Dendritic cell treated with granulocyte-macrophage colony-stimulating factor and Interleukin-4, amounts not matched to agents 40 ng/mL and 50 ng/mL, for 4 days (primary cell): Measurements from ENCODE around the gene ORAI1.
A peak's percentile ranks its signal among the peaks of the same experiment; 100 is the strongest.
"Not testable (repeated sequence)": the region's sequence is repeated elsewhere in the genome, so short reads cannot be mapped to it uniquely, and the experiment has no call there.

ENCODE experiments used
- H3K27ac Mint-ChIP-seq: one replicate; pipeline ENCODE4 v1.8.0; 2022; ENCODE audit warnings: mild to moderate bottlenecking, mixed read lengths
- H3K27me3 Mint-ChIP-seq: one replicate; pipeline ENCODE4 v1.8.0; 2022; ENCODE audit warnings: mild to moderate bottlenecking, mixed read lengths
- H3K36me3 Mint-ChIP-seq: one replicate; pipeline ENCODE4 v1.8.0; 2022; ENCODE audit warnings: low read depth, mixed read lengths
- H3K4me1 Mint-ChIP-seq: one replicate; pipeline ENCODE4 v1.8.0; 2022; ENCODE audit warnings: low read depth, mixed read lengths
- H3K4me3 Mint-ChIP-seq: one replicate; pipeline ENCODE4 v1.8.0; 2022; ENCODE audit warnings: mild to moderate bottlenecking, moderate library complexity, mixed read lengths
- H3K9me3 Mint-ChIP-seq: one replicate; pipeline ENCODE4 v1.8.0; 2022; ENCODE audit warnings: mixed read lengths
- intact Hi-C: fragments of 100-400 bp; cut with micrococcal nuclease; formaldehyde crosslinking; loops from one replicate; pipeline ENCODE4 v1.15.0; 2022

Gene ORAI1

DNA sequence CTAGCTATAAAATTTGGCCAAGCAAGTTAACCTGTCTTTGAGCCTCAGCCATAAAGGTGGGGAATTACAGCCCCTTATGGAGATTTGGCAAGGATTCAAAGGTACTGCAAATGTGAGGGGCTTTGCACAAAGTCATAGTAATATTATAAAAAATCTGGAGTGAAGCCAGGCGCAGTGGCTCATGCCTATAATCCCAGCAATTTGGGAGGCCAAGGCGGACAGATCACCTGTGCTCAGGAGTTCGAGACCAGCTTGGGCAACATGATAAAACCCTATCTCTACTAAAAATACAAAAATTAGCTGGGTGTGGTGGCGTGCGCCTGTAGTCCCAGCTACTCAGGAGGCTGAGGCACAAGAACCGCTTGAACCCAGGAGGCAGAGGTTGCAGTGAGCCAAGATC lies 41.4 kb upstream of the ORAI1 start:
- intact Hi-C loops = loop anchor here (5.0 kb wide), 1 partner anchor 42 kb away; the partner anchor contains the start of gene ORAI1
- not testable (repeated sequence) for H3K36me3 Mint-ChIP-seq, H3K27ac Mint-ChIP-seq, H3K27me3 Mint-ChIP-seq, H3K4me3 Mint-ChIP-seq, H3K9me3 Mint-ChIP-seq
- H3K4me1 Mint-ChIP-seq = peaks cover 26% of the 10 kb centered on the region

DNA sequence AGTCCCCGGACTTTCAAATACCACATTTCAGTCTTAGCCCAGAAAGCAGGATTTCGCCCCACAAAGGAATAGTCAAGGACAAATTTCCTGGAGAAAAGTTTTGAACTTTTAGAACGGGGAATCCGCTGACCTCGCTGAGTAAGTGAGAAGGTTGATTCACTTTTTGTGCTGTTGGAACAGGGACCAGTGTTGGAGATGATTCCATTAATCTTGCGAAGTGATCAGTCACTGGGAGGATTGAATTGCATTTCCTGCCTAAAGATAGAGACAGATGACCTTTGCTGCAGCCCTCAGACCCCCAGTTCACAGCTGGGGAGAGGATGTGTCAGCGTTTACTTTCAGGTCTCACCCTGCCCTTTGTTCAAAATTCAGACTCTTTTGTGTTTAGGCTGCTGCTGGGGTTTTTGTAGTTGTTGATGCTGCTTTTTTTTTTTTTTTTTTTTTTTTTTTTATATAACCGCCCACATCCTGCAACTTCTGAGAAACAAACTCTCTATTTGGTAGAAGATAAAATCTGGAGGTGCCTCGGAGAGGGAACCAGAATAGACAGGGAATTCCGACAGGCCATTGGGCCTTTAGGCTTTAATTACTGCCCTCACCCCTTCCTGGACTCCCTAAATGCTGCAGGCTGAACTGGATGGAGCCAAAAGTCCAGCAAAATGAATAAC lies 35.7 kb upstream of the ORAI1 start:
- no peaks in the 10 kb centered on the region for H3K9me3 Mint-ChIP-seq
- H3K4me3 Mint-ChIP-seq = peak overlapping the region; percentile 80
- H3K27me3 Mint-ChIP-seq = peaks cover 8% of the 10 kb centered on the region
- peaks cover 26% of the 10 kb centered on the region for H3K4me1 Mint-ChIP-seq
- H3K27ac Mint-ChIP-seq = peak overlapping the region; percentile 88
- intact Hi-C loops = loop anchor here (1.0 to 5.0 kb wide), 2 partner anchors 13 to 33 kb away; no protein-coding TSS in a partner anchor
- peaks cover 9% of the 10 kb centered on the region for H3K36me3 Mint-ChIP-seq

DNA sequence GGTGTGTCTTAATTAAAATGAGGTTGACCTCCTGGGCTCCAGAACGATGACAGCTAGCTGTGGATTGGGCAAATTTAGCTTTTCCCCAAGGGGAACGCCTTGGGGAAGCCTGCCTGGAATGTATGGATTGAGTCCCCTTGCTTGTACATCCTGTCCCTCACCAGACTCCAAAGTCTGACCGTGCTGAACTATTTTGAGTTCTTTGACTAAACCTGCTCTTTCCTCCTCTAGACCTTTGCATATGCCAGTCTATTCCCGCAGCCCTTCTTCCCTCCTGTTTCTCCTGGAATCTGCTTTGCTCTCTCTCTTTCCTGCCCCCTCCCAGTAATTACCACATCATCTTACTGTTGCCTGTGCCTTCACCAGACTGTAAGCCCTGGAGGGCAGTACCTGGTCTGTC lies 34.0 kb upstream of the ORAI1 start:
- intact Hi-C loops = loop anchor here (5.0 kb wide), 1 partner anchor 35 kb away; no protein-coding TSS in a partner anchor
- H3K9me3 Mint-ChIP-seq = no peaks in the 10 kb centered on the region
- H3K27me3 Mint-ChIP-seq = peaks cover 8% of the 10 kb centered on the region
- no peak overlapping the region for H3K4me3 Mint-ChIP-seq
- peak overlapping the region; percentile 21 for H3K27ac Mint-ChIP-seq
- H3K4me1 Mint-ChIP-seq = peaks cover 26% of the 10 kb centered on the region
- peaks cover 9% of the 10 kb centered on the region for H3K36me3 Mint-ChIP-seq

DNA sequence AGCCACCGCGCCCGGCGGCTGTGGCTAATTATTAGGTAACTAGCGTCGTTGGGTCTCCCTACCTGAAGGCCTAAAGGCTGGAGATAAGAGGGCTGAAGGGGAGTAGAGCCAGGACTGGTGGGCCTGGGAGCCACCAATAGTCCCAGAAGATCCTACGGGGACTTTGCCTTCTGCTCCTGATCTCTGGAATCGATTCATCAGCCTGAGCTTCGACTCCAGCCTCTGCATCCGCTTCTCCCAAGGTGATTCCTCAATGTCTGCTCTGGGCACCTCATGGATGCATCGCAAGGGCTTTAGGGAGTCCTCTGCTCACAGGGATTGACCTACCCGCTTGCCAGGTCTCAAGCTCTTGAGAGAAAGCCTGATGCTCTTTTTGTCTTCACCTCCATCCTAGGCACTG lies 30.8 kb upstream of the ORAI1 start:
- Mint-ChIP-seq H3K27ac (no peak overlapping the region), H3K36me3 (peaks cover 9% of the 10 kb centered on the region), H3K4me3 (no peak overlapping the region), H3K9me3 (no peaks in the 10 kb centered on the region), H3K27me3 (peaks cover 12% of the 10 kb centered on the region), H3K4me1 (peaks cover 24% of the 10 kb centered on the region)
- intact Hi-C loops = no loop called here

DNA sequence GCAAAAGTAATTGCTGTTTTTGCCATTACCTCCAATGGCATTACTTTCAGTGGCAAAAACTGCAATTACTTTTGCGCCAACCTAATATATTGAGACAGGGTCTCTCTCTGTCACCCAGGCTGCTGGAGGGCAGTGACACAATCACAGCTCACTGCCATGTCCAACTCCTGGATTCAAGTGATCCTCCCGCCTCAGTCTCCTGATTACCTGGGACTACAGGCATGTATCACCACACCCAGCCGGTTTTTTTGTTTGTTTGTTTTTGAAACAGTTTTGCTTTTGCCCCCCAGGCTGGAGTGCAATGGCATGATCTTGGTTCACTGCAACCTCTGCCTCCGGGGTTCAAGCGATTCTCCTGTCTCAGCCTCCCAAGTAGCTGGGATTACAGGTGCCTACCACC lies 29.8 kb upstream of the ORAI1 start:
- intact Hi-C loops = no loop called here
- H3K9me3 Mint-ChIP-seq = no peaks in the 10 kb centered on the region
- H3K27ac Mint-ChIP-seq = no peak overlapping the region
- H3K36me3 Mint-ChIP-seq = peaks cover 9% of the 10 kb centered on the region
- H3K27me3 Mint-ChIP-seq = peaks cover 12% of the 10 kb centered on the region
- no peak overlapping the region for H3K4me3 Mint-ChIP-seq
- peaks cover 14% of the 10 kb centered on the region for H3K4me1 Mint-ChIP-seq

DNA sequence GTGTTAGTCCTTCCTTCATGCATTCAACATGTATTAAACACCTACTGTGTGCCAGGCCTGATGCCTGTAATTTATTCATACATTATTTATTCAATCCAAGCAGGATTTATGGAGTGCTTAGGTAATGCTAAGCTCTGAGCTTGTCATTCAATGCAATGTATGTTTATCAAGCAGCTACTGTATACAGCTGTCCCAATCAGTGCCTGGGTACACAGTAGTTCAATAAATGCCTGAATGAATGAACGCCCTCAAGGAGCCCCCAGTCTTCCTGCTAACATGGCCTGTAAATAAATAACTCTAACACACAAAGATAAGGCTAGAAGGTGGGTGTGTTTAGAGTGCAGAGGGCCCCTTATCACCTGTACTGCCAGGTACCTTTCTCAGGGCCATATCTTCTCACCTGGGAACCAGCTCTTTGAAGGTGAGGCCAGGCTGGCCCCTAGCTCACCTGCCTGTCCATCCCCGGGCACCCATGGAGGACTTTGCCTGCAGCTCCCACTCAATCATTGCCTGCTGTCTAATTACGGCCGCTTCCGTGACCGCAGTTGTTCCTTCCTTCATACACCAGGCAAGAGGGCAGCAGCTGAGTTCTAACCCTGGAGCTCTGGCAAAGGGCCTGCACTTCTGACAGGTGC lies 25.5 kb upstream of the ORAI1 start:
- no peaks in the 10 kb centered on the region for H3K9me3 Mint-ChIP-seq
- H3K4me3 Mint-ChIP-seq = no peak overlapping the region
- peaks cover 4% of the 10 kb centered on the region for H3K27me3 Mint-ChIP-seq
- H3K4me1 Mint-ChIP-seq = peaks cover 5% of the 10 kb centered on the region
- H3K36me3 Mint-ChIP-seq = no peaks in the 10 kb centered on the region
- intact Hi-C loops = no loop called here
- no peak overlapping the region for H3K27ac Mint-ChIP-seq

DNA sequence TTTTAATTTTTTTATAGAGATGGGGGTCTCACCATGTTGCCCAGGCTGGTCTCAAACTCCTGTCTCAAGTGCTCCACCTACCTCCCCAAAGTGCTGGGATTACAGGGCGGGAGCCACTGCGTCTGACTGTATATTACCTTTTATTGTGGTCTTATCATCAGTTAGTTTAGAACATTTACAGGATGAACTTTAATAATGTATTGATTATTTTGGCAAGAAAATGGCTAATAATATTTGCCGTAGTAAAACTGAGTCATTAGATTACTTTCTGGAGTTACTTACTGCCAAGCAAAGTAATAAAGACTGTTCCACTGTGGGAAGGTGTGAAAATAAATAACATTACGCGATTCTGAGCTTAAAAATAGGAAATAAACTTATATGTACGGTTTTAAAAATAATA lies 23.6 kb upstream of the ORAI1 start:
- H3K27ac Mint-ChIP-seq = no peak overlapping the region
- H3K36me3 Mint-ChIP-seq = no peaks in the 10 kb centered on the region
- intact Hi-C loops = no loop called here
- no peak overlapping the region for H3K4me3 Mint-ChIP-seq
- H3K4me1 Mint-ChIP-seq = peaks cover 5% of the 10 kb centered on the region
- H3K27me3 Mint-ChIP-seq = peaks cover 4% of the 10 kb centered on the region
- H3K9me3 Mint-ChIP-seq = no peaks in the 10 kb centered on the region

DNA sequence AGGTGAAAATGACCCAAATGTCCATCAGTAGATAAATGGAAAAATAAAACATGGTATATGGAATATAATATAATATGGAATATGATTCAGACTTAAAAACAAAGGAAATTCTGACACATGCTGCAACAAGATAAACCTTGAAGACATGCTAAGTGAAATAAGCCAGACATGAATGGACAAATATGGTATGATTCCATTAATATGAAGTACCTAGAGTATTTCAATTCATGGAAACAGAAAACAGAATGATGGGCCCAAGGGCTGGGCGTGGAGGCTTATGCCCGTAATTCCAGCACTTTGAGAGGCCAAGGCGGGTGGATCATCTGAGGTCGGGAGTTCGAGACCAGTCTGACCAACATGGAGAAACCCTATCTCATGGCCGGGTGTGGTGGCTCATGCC lies 22.7 kb upstream of the ORAI1 start:
- Mint-ChIP-seq H3K4me1 (peaks cover 5% of the 10 kb centered on the region), H3K27ac (no peak overlapping the region), H3K36me3 (no peaks in the 10 kb centered on the region), H3K9me3 (no peaks in the 10 kb centered on the region), H3K4me3 (no peak overlapping the region), H3K27me3 (peaks cover 4% of the 10 kb centered on the region)
- intact Hi-C loops = no loop called here

DNA sequence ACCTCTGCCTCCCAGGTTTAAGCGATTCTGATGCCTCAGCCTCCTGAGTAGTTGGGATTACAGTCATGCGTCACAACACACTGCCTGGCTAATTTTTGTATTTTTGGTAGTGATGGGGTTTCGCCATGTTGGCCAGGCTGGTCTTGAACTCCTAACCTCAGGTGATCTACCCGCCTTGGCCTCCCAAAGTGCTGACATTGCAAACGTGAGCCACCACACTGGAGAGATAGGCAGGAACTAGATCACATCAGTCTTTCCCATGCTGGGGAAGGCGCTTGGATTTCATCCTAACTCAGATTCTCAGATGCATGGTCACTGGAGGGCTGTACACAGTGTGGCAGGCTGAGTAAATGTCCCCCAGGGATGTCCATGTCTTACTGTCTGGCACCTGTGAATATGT lies 18.0 kb upstream of the ORAI1 start:
- Mint-ChIP-seq H3K4me1 (peaks cover 13% of the 10 kb centered on the region), H3K27me3 (peaks cover 19% of the 10 kb centered on the region), H3K27ac (peak overlapping the region; percentile 7), H3K9me3 (no peaks in the 10 kb centered on the region), H3K4me3 (no peak overlapping the region), H3K36me3 (no peaks in the 10 kb centered on the region)
- intact Hi-C loops = no loop called here

DNA sequence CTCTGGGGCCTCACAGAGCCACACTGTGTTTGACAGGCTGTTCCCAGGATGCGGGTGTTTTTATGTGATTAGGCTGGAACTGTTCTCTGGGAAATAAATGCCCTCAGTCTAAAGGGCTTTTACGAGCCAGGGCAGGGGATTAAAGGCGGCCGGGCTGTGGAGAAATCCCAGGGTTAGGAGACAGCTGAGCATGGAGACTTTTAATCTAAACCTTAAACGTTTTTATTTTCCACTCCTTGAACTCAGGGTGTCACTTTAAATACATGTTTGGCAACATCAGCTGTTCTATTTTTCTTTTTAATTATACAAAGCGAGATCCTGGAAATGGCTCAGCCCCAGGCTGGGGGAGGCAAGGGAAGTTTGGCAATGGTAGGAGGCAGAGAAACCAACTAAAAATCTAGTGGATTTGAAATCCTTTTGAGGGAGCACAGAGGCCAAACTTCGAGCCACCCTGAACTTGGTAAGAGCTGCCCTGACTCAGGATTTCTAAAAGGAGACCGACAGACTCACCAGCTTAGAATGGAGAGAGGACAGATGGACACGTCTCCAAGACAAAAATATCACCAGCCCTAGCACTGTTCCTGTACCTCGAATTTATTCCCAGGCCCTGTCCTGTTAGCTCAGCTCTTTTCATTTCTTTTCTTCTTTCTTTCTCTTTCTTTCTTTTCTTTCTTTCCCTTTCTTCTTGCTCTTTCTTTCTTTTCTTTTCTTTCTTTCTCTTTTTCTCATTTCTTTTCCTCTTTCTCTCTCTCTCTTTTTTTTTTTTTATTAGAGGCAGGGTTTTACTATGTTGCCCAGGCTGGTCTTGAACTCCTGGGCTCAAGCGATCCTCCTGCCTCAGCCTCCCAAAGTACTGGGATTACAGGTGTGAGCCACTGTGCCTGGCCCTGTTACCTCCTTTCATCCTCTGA lies 15.8 kb upstream of the ORAI1 start:
- Mint-ChIP-seq H3K4me3 (no peak overlapping the region), H3K27me3 (peaks cover 19% of the 10 kb centered on the region), H3K27ac (peak overlapping the region; percentile 57), H3K4me1 (peaks cover 28% of the 10 kb centered on the region), H3K9me3 (peaks cover 9% of the 10 kb centered on the region), H3K36me3 (no peaks in the 10 kb centered on the region)
- intact Hi-C loops = no loop called here

DNA sequence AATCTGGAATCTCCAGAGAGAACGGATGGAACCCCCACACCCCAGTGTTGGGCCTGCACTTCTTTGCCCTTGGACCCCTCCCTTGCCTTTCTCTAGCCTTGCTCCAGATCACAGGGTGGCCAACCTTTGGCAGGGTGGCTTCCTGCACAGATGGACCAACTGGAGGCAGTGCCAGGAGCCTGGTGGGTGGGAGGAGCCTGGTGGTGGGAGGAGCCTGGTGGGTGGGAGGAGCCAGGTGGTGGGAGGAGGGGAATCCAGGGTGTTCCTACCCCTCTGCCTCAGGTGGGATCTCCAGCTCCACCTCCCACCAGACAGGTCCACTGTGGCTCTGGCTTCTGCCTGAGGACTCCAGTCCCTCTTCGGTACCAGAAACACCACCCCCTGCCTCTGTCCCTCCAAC lies 15.0 kb upstream of the ORAI1 start:
- peak overlapping the region; percentile 57 for H3K27ac Mint-ChIP-seq
- H3K4me1 Mint-ChIP-seq = peaks cover 36% of the 10 kb centered on the region
- intact Hi-C loops = no loop called here

DNA sequence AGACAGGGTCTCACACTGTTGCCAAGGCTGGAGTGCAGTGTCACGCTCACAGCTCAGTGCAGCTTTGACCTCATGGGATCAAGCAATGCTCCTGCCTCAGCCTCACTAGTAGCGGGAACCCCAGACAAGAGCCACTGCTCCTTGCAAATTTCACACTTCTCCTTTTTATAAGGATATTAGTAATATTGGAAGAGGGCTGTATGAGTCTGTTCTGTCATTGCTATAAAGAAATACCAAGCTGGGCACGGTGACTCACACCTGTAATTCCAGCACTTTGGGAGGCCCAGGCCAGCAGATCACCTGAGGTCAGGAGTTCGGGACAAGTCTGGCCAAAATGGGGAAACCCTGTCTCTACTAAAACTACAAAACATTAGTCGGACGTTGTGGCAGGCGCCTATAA lies 12.9 kb upstream of the ORAI1 start:
- H3K9me3 Mint-ChIP-seq = peaks cover 9% of the 10 kb centered on the region
- no peak overlapping the region for H3K4me3 Mint-ChIP-seq
- peaks cover 17% of the 10 kb centered on the region for H3K27me3 Mint-ChIP-seq
- no peaks in the 10 kb centered on the region for H3K36me3 Mint-ChIP-seq
- peak overlapping the region; percentile 68 for H3K27ac Mint-ChIP-seq
- intact Hi-C loops = no loop called here
- H3K4me1 Mint-ChIP-seq = peaks cover 37% of the 10 kb centered on the region

More for the DNA sequence above, 15.0 kb upstream of the ORAI1 start:
- Mint-ChIP-seq H3K9me3 (peaks cover 9% of the 10 kb centered on the region), H3K36me3 (no peaks in the 10 kb centered on the region), H3K27me3 (peaks cover 19% of the 10 kb centered on the region), H3K4me3 (no peak overlapping the region)

DNA sequence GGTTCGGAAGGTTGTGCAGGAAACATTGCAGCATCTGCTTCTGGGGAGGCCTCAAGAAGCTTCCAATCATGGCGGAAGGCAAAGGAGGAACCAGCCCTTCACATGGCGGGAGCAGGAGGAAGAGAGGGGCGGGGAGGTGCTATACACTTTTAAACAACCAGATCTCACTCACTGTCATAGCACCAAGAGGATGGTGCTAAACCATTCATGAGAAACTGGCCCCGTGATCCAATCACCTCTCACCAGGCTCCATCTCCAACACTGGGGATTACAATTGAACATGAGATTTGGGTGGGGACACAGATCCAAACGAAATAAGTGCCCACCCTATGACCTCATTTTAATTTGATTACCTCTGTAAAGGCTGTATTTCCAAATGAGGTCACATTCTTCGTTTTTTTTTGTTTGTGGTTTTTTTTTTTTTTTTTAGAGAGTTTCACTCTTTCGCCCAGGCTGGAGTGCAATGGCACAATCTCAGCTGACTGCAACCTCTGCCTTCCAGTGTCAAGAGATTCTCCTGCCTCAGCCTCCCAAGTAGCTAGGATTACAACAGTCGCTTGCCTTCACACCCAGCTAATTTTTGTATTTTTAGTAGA lies 11.4 kb upstream of the ORAI1 start:
- intact Hi-C loops = no loop called here

More for the DNA sequence above, 11.4 kb upstream of the ORAI1 start:
- Mint-ChIP-seq H3K4me3 (no peak overlapping the region), H3K9me3 (peaks cover 9% of the 10 kb centered on the region), H3K36me3 (no peaks in the 10 kb centered on the region), H3K4me1 (peaks cover 44% of the 10 kb centered on the region), H3K27me3 (peaks cover 11% of the 10 kb centered on the region), H3K27ac (peak overlapping the region; percentile 16)
